Measurements from ENCODE around the gene RNF207.
"Not testable (repeated sequence)": the region's sequence is repeated elsewhere in the genome, so short reads cannot be mapped to it uniquely, and the experiment has no call there.

The RNF207 gene

GRCh38 chr1:6200188-6200809 lies 5.6 kb upstream of the RNF207 start:
- no peak for DNase-seq

DNA sequence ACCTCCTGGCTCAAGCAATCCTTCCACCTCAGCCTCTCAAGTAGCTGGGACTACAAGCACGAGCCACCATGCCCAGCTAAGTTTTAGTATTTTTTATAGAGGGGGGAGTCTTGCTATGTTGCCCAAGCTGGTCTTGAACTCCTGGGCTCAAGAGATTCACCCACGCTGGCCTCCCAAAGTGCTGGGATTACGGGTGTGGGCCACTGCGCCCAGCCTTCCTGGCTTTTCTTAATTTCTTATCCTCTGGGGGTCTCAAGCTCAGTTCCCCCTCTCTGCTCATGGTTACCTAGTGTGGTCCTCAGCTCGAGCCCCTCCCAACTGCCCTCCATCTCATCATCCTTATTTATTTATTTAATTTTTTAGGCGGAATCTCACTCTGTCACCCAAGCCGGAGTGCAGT lies 3.7 kb upstream of the RNF207 start:
- no peak for DNase-seq

GRCh38 chr1:6206520-6206855 lies 569 bp downstream of the RNF207 start:
- no peak for DNase-seq

GRCh38 chr1:6207075-6207885 lies 1.4 kb downstream of the RNF207 start:
- no peak for DNase-seq

DNA sequence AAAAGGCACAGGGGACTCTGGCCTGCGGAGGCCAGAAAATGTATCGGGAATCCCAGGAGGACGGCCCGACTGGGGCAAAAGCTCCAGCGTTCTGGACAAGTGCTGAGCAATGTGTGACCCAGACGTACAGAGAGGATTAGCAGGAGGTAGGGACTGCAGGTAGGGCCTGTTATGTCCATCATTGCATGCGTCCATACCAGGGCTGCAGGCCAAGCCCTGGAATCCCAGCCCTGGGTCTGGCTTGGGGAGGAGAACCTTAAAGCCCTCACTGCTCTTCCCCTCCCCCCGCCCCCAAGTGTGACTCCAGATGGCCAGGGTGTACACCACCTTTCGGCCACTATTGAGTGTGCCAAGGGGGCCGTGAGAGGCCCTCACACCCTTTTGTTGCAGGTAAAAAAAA lies 2.0 kb downstream of the RNF207 start:
- no peak for DNase-seq

DNA sequence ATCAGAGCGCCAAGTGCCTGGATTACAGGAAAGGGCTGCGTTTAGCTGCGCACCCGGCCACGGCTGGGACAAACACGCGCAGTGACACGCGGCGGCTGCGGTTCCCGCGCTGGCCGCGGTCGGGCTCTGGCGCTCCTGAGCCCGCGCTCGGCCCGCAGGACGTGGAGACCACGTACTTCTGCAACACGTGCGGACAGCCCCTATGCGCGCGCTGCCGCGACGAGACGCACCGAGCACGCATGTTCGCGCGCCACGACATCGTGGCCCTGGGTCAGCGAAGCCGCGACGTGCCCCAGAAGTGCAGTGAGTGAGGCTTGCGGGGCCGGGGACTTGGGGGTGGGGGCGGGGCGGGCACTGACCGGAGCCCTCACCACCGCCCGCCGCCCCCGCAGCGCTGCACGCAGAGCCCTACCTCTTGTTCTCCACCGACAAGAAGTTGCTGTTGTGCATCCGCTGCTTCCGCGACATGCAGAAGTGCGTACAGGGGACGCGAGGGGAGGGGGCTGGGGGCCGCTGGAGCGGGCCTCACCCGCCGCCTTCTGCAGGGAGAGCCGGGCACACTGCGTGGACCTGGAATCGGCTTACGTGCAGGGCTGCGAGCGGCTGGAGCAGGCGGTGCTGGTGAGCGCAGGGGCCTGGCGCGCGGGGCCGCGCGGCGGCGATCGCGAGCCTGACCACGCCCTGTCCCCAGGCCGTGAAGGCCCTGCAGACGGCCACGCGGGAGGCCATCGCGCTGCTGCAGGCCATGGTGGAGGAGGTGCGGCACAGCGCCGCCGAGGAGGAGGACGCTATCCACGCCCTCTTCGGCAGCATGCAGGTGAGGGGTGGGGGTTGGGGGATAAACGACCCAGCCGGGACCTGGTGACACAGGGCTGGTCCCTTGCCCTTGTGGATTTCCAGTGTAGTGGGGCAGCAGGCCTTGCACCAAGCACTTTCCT lies 3.1 kb downstream of the RNF207 start:
- no peak for DNase-seq

DNA sequence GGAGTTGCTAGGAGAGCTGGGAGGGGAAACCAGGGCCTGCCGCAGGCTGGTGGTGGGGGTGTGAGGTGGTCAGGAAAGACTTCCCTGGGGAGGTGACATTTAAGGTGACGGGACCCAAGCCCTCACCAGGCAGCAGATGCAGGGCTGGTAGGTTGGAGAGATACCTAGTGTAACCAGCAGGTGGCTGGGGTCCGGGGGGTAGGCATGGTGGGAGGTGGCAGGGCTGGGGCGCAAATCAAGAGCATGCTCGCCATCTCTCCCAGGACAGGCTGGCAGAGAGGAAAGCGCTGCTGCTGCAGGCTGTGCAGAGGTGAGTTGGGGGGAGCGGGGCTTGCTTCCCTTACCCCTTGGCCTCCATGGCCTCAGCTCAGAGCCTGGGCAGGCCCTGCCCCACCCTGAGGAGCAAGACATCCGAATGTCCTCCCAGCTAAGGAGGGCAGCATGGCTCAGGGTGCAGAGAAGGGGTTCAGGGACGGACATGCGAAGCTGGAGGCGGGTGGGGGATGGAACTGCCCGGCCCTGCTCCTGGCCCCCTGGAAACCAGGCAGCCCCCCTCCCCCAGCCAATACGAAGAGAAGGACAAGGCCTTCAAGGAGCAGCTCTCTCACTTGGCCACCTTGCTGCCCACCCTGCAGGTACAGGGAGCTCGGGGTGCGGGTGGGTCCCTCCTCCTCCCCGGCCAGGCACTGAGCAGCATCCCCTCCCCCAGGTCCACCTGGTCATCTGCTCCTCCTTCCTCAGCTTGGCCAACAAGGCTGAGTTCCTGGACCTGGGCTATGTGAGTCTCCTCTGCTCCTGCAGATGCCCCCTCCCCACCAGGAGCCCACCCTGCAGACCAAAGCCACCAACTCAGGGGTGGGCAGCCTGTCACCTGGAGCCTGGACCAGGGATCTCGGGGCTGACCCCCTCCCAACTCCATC lies 4.0 kb downstream of the RNF207 start:
- no peak for DNase-seq

DNA sequence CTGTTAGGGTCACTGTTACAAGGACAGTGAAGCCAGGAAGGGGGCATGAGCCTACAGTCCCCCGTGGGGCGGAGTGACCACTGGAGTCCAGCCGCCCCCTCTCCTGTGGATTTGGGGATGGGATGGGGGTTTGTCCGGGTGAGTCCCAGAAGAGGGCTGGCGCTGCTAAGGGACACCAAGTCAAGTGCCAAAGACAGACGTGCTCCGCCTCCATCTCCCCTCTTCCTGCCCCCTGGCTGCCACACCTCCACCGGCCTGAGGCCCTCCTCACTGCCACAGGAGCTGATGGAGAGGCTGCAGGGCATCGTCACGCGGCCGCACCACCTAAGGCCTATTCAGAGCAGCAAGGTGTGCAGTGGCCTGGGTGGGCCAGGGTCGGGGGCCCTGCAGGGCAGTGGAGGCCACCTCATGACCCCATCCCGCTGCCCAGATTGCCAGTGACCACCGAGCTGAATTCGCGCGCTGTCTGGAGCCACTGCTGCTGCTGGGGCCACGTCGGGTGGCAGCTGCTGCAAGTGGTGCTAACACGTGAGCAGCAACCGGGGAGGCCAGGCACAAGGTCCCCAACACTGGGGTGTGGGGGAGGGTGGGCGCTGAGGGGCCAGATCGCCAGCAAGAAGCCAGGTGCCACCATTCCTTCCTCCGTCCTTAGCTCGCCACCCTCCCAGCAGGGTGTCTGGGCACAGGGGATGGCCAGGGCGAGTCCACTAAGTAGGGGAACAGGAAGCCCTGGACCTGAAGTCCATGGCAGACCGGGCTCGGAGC lies 4.9 kb downstream of the RNF207 start:
- DNase-seq: no peak

DNA sequence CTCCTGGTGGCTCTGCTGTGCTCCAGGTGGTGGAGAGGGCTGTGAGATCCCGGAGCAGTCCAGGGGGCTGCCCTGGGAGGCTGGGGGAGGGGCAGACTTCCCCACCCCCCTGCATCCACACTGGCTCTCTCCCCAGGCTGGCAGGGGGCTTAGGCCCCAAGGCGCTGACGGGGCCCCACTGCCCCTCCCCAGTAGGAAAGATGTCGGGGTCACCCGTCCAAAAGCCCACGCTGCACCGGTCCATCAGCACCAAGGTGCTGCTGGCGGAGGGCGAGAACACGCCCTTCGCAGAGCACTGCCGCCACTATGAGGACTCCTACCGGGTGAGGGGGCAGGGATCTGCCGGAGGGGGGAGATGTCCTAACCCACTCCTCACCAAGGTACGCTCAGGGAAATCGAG lies 5.8 kb downstream of the RNF207 start:
- DNase-seq: no peak

- no peak for DNase-seq
These were observed 6.5 kb downstream of the RNF207 start for GRCh38 chr1:6212193-6212959.

DNA sequence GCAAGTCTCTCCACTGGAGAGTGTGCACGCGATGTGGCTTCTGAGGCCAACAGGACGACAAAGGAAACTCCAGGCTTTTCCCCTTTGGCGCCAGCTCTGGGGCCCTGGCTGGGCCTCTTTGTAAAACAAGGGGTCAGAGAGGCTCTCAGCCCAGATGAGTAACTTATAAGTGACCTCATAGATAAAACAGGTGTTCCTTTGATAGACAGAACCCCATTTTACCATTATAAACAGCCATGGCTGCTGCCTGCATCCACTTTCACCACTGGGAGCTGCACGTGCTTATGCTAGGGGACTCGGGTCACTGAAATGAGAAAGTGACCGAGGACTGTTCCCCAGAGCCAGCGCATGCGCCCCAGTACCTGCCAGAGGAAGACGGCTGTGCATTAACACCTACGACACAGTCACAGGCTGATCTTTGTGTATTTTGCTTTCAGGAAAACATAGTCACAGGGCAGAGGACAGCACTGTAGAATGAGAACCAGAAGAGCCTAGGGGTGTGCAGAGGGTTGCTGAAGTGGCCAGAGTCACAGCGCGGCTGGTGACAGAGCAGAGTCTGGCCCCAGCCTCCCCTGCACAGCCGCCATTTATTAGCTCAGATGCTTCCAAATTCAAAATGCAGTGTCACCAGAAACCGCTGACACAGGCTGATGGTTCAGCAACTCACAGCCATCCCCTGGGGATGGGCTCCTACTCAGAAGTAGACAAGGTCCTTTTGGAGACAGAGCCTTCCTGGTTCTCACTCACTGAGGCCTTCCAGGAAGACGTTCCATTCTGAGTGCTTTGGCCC lies 12.7 kb downstream of the RNF207 start:
- DNase-seq: no peak

DNA sequence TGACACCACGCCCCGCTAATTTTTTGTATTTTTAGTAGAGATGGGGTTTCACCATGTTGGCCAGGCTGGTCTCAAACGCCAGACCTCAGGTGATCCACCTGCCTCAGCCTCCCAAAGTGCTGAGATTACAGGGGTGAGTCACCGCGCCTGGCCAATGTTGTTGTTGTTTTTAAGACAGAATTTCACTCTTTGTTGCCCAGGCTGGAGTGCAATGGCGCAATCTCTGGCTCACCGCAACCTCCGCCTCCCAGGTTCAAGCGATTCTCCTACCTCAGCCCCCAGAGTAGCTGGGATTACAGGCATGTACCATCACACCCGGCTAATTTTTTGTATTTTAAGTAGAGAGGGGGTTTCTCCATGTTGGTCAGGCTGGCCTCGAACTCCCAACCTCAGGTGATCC lies 13.7 kb downstream of the RNF207 start:
- DNase-seq: not testable (repeated sequence)

GRCh38 chr1:6220236-6220635 lies 14.3 kb downstream of the RNF207 start:
- no peak for DNase-seq

- no peak for DNase-seq
These were observed 15.4 kb downstream of the RNF207 start for GRCh38 chr1:6221210-6221784.

DNA sequence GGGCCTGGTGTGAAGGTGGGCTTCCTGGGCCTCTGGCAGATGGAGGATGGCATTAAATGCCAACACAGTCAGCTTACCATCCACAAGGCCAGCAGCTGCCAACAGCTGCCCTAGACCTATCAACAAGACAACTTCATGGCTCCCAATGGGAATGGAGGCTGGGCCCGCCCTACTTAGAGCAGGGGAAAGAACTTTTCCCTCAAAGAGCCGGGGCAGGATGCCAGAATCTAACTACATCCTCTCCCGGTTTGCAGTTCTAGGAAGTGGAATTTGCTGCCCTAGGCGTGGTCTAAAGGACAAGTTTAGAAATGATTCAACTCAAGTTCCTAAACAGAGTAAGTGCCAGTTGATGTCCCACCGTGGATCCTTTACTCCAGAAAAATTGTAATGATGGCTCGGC lies 16.7 kb downstream of the RNF207 start:
- DNase-seq: no peak

- no peak for DNase-seq
These were observed 17.7 kb downstream of the RNF207 start for GRCh38 chr1:6223617-6224016.

GRCh38 chr1:6224718-6225117 lies 18.8 kb downstream of the RNF207 start:
- no peak for DNase-seq

GRCh38 chr1:6225651-6226050 lies 19.7 kb downstream of the RNF207 start:
- DNase-seq: no peak

GRCh38 chr1:6233376-6233775 lies 27.5 kb downstream of the RNF207 start:
- no peak for DNase-seq

All from NCI-H774 (cell line).